HG02943 (cell line): ENCODE results near the gene PERP.
A peak's percentile ranks its signal among the peaks of the same experiment; 100 is the strongest.
"Not testable (repeated sequence)": the region's sequence is repeated elsewhere in the genome, so short reads cannot be mapped to it uniquely, and the experiment has no call there.

Source experiments
- ATAC-seq: cut with Tn5 transposase; IDR thresholded peaks from one replicate; pipeline ENCODE4 v1.9.1; 2021; ENCODE audit warnings: mild to moderate bottlenecking, low read depth, moderate library complexity; ENCODE audit not compliant: unreplicated experiment

PERP gene

GRCh38 chr6:138107078-138107751 is at the start of gene PERP:
Gene PERP, minus strand, starts transcription at chr6:138107419. Its CDS starts 79 bp downstream, at chr6:138107340.
- no peak for ATAC-seq

GRCh38 chr6:138155443-138155842 is 48.2 kb upstream of the PERP start:
- no peak for ATAC-seq

- no peak for ATAC-seq
Measured at GRCh38 chr6:138146544-138146943, 39.3 kb upstream of the PERP start.

DNA sequence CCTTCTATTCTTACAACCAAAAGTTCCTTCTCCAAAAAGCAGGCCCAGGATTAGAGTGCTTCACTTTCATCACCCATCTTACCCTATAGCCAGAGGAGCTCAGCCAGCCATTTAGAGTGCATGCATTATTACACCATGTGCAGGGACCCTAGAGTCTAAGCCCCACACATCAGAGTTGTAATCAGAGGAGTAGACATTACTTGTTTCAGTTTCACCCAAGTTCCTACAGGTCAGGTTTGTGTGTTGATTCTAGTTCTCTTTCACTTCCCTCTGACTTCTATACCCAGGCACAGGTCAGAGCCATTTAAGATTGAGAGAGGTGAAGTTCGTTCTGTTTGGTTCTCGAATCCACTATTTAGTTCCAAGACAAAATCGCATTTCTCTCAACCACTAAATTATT is 38.2 kb upstream of the PERP start:
- peak; percentile 76 for ATAC-seq

- no peak for ATAC-seq
Measured at GRCh38 chr6:138142806-138143205, 35.6 kb upstream of the PERP start.

DNA sequence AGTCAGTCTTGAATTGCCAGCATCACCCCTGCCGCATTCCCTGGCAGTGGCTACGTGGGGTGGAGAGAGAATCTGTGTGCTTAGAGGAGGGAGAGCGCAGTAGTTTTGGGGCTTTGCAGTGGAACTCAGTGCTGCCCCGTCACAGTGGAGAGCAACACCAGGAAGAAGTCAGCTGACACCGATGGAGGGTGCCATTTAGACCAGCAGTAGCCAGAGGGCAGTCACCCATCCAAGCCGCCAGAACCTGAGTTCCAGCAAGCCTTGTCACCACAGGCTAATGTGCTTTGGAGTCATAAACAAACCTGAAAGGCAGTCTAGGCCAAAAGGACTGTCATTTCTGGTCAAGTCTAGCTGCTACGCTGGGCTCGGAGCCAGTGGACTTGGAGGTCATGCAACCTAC is 22.0 kb upstream of the PERP start:
- no peak for ATAC-seq

GRCh38 chr6:138128096-138128495 is 20.9 kb upstream of the PERP start:
- ATAC-seq: no peak

DNA sequence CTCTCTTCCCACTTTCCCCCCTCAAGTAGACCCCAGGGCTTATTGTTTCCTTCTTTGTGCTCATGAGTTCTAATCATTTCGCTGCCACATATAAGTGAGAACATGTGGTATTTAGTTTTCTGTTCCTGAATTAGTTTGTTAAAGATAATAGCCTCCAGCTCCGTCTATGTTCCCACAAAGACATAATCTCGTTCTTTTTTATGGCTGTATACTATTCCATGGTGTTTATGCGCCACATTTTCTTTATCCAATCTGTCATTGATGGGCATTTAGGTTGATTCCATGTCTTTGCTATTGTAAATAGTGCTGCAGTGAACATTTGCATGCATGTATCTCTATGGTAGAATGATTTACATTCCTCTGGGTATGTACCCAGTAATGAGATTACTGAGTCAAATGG is 16.9 kb upstream of the PERP start:
- ATAC-seq: no peak

DNA sequence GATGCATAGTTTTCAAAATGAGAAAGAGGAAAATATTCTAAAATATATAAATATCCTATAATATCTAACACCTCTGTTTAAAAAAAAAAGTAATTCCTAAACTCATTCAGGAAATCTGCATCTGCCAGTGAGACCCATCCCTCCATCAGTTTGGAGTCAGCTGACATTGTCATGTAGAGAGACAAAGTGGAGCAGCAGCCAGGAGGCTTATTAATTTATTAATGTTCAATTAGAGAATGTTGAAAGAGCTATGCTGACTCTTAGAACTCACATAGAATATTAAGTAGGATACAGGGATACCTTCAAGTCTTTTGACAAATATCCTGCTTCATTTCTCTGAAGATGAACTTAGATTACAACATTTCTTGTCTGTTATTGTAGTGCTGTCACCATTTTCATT is 12.8 kb upstream of the PERP start:
- ATAC-seq: no peak

- not testable (repeated sequence) for ATAC-seq
Measured at GRCh38 chr6:138119229-138119628, 12.0 kb upstream of the PERP start.

- ATAC-seq: no peak
Measured at GRCh38 chr6:138117376-138117914, 10.2 kb upstream of the PERP start.

GRCh38 chr6:138116661-138116999 is 9.4 kb upstream of the PERP start:
- no peak for ATAC-seq

DNA sequence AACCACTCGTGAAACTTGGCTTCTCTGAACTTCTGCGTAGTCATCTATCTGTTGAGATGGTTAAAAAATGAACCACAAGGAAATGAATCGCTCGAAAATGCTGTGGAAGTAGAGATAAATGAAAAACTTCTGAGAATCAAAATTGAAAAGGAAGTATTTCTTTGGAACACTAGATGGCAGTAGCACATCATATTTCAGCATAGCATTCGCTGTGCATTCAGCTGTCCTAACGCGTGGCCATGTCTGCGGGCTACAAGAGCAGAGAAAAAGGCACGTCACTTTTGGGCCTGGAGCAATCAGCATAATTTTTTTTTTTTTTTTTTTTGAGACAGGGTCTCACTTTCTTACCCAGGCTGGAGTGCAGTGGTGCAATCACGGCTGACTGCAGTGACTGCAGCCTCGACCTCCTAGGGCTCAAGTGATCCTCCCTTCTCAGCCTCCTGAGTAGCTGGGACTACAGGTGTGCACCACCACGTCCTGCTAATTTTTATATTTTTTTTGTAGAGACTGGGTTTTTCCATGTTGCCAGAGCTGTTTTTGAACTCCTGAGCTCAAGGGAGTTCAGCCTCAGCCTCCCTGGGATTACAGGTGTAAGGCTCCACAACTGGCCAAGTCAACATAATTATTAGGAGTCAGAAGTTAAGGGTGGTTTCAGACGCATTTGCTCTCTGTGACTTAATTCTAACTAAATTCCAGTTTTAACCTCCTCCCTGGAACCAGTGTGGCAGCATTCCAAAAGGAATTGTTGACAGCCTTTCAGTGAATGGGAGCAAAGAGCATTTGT is 8.8 kb upstream of the PERP start:
- no peak for ATAC-seq

- no peak for ATAC-seq
Measured at GRCh38 chr6:138115201-138115600, 8.0 kb upstream of the PERP start.

- no peak for ATAC-seq
Measured at GRCh38 chr6:138113588-138114210, 6.5 kb upstream of the PERP start.

DNA sequence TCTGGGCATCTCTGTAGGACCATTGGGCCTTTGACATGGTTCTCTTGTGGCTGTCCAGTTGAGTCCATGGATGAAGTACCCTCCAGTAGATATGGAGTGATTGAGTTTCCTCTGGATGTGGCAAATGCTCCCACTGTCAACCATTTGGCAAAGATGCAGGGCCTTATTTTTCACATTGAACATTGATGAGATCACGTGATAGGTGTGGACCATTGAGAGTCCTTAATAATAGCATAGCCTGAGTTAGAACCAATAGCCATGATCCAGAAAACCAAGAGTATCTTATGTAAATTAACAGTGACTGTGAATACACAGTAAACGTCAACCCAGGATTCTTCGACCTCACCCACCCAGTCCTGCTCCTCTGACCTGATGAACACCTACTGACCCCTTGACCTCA is 3.0 kb upstream of the PERP start:
- ATAC-seq: no peak

DNA sequence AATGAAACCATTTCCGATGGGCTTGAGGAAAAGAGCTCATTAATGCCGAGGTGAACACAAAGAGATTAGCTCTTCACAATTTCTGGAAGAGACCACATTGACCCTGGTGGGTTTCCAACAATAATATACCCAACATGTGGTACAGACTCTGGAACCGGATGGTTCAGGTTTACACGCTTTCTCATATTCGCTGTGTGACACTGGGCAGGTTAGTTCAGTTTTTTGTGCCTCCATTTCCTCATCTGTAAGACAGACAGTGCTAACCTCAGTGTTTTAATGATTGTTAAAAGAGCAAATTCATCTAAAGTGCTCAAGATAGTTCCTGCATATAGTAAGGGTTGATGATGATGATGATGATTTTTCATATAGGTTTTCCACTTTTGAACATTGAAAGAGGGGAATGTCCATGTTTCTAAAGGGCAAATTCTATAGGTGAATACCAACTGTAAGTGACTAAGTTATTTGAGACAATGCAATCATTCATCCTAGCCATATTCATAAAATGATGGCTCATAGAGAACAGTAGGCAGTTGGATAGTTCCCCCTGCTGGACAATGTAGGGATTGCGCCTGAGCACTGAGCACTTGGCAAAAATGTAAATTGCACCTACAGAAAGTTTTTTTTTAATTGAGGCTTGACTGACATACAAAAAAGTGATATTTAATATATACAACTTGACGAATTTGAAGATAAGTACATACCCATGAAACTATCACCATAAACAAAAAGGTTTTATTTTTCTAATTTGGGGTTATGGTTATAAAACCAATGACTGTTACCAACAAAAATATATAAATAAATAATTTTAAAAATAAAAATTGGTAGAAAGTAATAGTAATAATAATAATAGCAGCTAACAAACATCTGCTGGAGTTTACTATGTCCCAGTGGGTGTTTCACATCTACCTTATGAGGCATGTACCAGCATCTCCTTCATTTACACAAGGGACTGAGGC is 2.1 kb upstream of the PERP start:
- peak; percentile 53 for ATAC-seq

GRCh38 chr6:138107752-138108592 is 753 bp upstream of the PERP start:
- no peak for ATAC-seq

GRCh38 chr6:138106665-138107077 is 548 bp downstream of the PERP start:
- ATAC-seq: no peak
